Testis (tissue), 3 donors: ENCODE results near the gene TRMT61B. TPM values are rescaled to one million over a fixed set of nuclear protein-coding genes. Genes with fewer than 3 reads are reported as not detected.

Experiments
- DNase-seq: peaks from one replicate; pipeline ENCODE4 v3.0.0-alpha.2; 2019
- H3K27ac ChIP-seq, 2 donors: fragments of 200-600 bp; sonication (generic); one replicate each; pipeline ENCODE4 v1.5.1; 2019
- H3K27me3 ChIP-seq: fragments of 200-600 bp; sonication (generic); one replicate; pipeline ENCODE4 v1.5.1; 2019
- H3K36me3 ChIP-seq: fragments of 200-600 bp; sonication (generic); one replicate; pipeline ENCODE4 v1.5.1; 2017; ENCODE audit warnings: low read depth; ENCODE audit errors: missing control alignments
- H3K4me1 ChIP-seq: fragments of 200-600 bp; sonication (generic); one replicate; pipeline ENCODE4 v1.5.1; 2019
- H3K4me3 ChIP-seq, 2 donors: fragments of 200-600 bp; sonication (generic); one replicate each; pipeline ENCODE4 v1.5.1; 2017 to 2019
- H3K9me3 ChIP-seq: fragments of 200-600 bp; sonication (generic); one replicate; pipeline ENCODE4 v1.5.1; 2017
- CTCF ChIP-seq, 3 experiments: fragments of 450-650 bp in 2 of 3; fragments of 200-600 bp in 1 of 3; sonication (generic) in 1 of 3; IDR thresholded peaks; one replicate each; pipeline ENCODE4 v1.5.1; 2016 to 2019; ENCODE audit warnings: antibody characterized with exemption in 3 of 3, mild to moderate bottlenecking in 2 of 3, moderate library complexity in 1 of 3
- POLR2A ChIP-seq: fragments of 450-650 bp; IDR thresholded peaks from one replicate; pipeline ENCODE4 v1.6.1; 2017; ENCODE audit warnings: antibody characterized with exemption, mild to moderate bottlenecking, moderate library complexity
- WGBS, 2 donors: methylation state at CpG; one replicate each; pipeline ENCODE4 v1.1.5; 2018; 5-methylcytosine and 5-hydroxymethylcytosine counted together
- intact Hi-C: fragments of 100-400 bp; cut with DNase I; formaldehyde crosslinking; loops from one replicate; pipeline ENCODE4 v1.15.1; 2023; ENCODE audit warnings: low total_unique reads
- polyA plus RNA-seq: library from polyadenylated mRNA; stranded (reverse); fragments of 350-450 nt; fragmentation: Illumina TruSeq; extraction: RNeasy Lipid Tissue Mini Kit (QIAGEN cat#74804); gene quantifications from one replicate; pipeline ENCODE4 v1.2.3, GENCODE V29; 2014; ENCODE audit warnings: low read depth, low replicate concordance; ENCODE audit not compliant: insufficient read depth
- total RNA-seq, 2 donors: library from RNA; depleted of rRNA; stranded (reverse); fragments of >200 nt; gene quantifications; one replicate each; pipeline ENCODE4 v1.2.3, GENCODE V29; 2016

The TRMT61B gene
- total and polyA plus RNA-seq, 3 donors from 2014 or later = 11.1 to 14.6 (median 13.4) TPM

GRCh38 chr2:28871620-28872019 lies 1.5 kb upstream of the TRMT61B start:
- Histone ChIP-seq H3K9me3 (no peaks in the 10 kb centered on the region), H3K27me3 (no peaks in the 10 kb centered on the region), H3K4me1 (peaks cover 7% of the 10 kb centered on the region), H3K27ac (no peak overlapping the region), H3K4me3 (peak overlapping the region in 1 of 2 donors; percentile 64), H3K36me3 (no peaks in the 10 kb centered on the region)
- 60 to 66% methylated on average over 3 of the region's 3 CpGs for WGBS, 2 donors
- no peak for TF ChIP-seq POLR2A
- TF ChIP-seq CTCF (IDR thresholded peaks at IDR 0.05) = no peak
- intact Hi-C loops = no loop called here
- DNase-seq = no peak

- Histone ChIP-seq H3K4me1 (peaks cover 7% of the 10 kb centered on the region), H3K27ac (peak overlapping the region; percentile 3 to 40), H3K27me3 (no peaks in the 10 kb centered on the region), H3K4me3 (peak overlapping the region; percentile 64 to 77), H3K9me3 (no peaks in the 10 kb centered on the region), H3K36me3 (no peaks in the 10 kb centered on the region)
- intact Hi-C loops = no loop called here
- 0 to 1% methylated on average over 13 to 29 of the region's 29 CpGs for WGBS, 2 donors
- no peak for TF ChIP-seq POLR2A
- no peak for TF ChIP-seq CTCF (IDR thresholded peaks at IDR 0.05)
- no peak for DNase-seq
Observed at GRCh38 chr2:28869494-28870145, 489 bp downstream of the TRMT61B start.

GRCh38 chr2:28868611-28869010 lies 1.5 kb downstream of the TRMT61B start:
- Histone ChIP-seq H3K36me3 (no peaks in the 10 kb centered on the region), H3K9me3 (no peaks in the 10 kb centered on the region), H3K27ac (no peak overlapping the region), H3K4me1 (peaks cover 7% of the 10 kb centered on the region), H3K4me3 (no peak overlapping the region), H3K27me3 (no peaks in the 10 kb centered on the region)
- TF ChIP-seq POLR2A (no peak), CTCF (IDR thresholded peaks at IDR 0.05) (no peak)
- WGBS, 2 donors = 64 to 65% methylated on average over 12 of the region's 12 CpGs
- intact Hi-C loops = no loop called here
- no peak for DNase-seq

GRCh38 chr2:28855977-28856376 lies 14.1 kb downstream of the TRMT61B start:
- no peak overlapping the region for H3K4me3 ChIP-seq
- H3K9me3 ChIP-seq = no peaks in the 10 kb centered on the region
- H3K36me3 ChIP-seq = no peaks in the 10 kb centered on the region
- no peaks in the 10 kb centered on the region for H3K4me1 ChIP-seq
- no peak overlapping the region for H3K27ac ChIP-seq
- no peaks in the 10 kb centered on the region for H3K27me3 ChIP-seq
- intact Hi-C loops = no loop called here
- no peak for TF ChIP-seq CTCF (IDR thresholded peaks at IDR 0.05)
- TF ChIP-seq POLR2A = no peak
- DNase-seq = no peak

- H3K9me3 ChIP-seq = no peaks in the 10 kb centered on the region
Observed at GRCh38 chr2:28855193-28855592, 14.9 kb downstream of the TRMT61B start.

More at GRCh38 chr2:28855193-28855592, 14.9 kb downstream of the TRMT61B start:
- H3K36me3 ChIP-seq = no peaks in the 10 kb centered on the region
- no peak overlapping the region for H3K27ac ChIP-seq
- H3K4me3 ChIP-seq = no peak overlapping the region
- intact Hi-C loops = no loop called here
- 88 to 95% methylated on average over 1 of the region's 1 CpG for WGBS, 2 donors
- no peaks in the 10 kb centered on the region for H3K4me1 ChIP-seq
- TF ChIP-seq POLR2A (no peak), CTCF (IDR thresholded peaks at IDR 0.05) (no peak)
- no peak for DNase-seq
- H3K27me3 ChIP-seq = no peaks in the 10 kb centered on the region
